Stomach smooth muscle (tissue), 2 donors: ENCODE measurements around the gene CDH23.

ENCODE experiments used
- H3K27ac ChIP-seq: one replicate; pipeline ENCODE4 v1.7.0; 2013; ENCODE audit warnings: mild to moderate bottlenecking, low read length, inconsistent platforms
- H3K27me3 ChIP-seq, 2 donors: one replicate each; pipeline ENCODE4 v1.7.0; 2013; ENCODE audit warnings: low read length in 2 of 2; ENCODE audit not compliant: insufficient read depth in 2 of 2, control insufficient read depth in 1 of 2
- H3K36me3 ChIP-seq, 2 donors: one replicate each; pipeline ENCODE4 v1.7.0; 2013; ENCODE audit warnings: low read length in 2 of 2; ENCODE audit not compliant: control insufficient read depth in 2 of 2, insufficient read depth in 2 of 2
- H3K4me1 ChIP-seq: one replicate; pipeline ENCODE4 v1.7.0; 2013; ENCODE audit warnings: low read length; ENCODE audit not compliant: control insufficient read depth, insufficient read depth
- H3K4me3 ChIP-seq, 2 donors: one replicate each; pipeline ENCODE4 v1.7.0; 2013; ENCODE audit warnings: low read length in 2 of 2
- H3K9ac ChIP-seq, 2 donors: one replicate each; pipeline ENCODE4 v1.7.0; 2013; ENCODE audit warnings: low read length in 2 of 2, mild to moderate bottlenecking in 1 of 2
- H3K9me3 ChIP-seq, 2 donors: one replicate each; pipeline ENCODE4 v1.7.0; 2013; ENCODE audit warnings: low read length in 2 of 2; ENCODE audit not compliant: control insufficient read depth in 2 of 2
- donor health status: healthy.
- donor health status: Pancreatic carcinoma.

The CDH23 gene

DNA sequence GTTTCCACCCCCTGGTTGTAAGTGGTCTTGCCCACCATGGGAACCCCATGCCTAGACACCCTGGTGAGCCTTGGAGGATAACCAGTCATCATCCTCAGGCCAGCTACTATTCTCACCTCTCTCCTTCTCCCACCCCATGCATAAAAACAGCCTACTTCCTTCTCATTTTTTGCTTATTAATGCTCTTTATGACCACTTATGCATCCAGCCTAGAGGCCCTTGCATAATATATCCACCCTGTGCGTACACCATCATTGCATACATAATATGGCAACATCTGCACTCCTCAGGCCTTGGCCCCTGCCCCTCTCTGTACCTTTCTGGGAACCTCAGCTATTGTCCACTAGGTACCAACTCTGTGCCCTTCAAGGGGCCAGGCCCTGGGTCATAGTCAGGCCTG is 91.0 kb downstream of the CDH23 start:
- H3K4me3 ChIP-seq, result no peak overlapping the region
- no peaks in the 10 kb centered on the region for H3K4me1 ChIP-seq
- no peaks in the 10 kb centered on the region for H3K36me3 ChIP-seq
- H3K9ac ChIP-seq, result no peak overlapping the region
- no peaks in the 10 kb centered on the region for H3K27me3 ChIP-seq
- no peak overlapping the region for H3K27ac ChIP-seq
- H3K9me3 ChIP-seq, result peaks cover 8 to 9% of the 10 kb centered on the region in 2 donors

DNA sequence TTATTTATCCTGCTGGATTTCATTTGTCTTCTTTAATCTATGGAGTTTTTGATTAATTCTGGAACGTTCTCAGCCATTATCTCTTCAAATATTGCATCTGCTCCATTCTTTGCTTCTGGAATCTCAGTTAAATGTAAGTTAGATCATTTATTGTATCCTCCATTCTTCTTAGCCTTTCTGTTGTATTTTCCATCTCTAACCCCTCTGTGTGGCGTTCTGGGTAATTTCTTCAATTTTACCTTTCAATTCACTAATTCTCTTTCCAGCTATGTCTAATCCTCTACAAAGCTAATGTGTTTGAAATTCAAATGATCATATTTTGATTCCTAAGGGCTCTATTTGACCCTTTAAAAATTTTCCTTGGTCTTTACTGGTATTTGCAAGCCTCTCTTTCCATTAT is 92.4 kb downstream of the CDH23 start:
- Histone ChIP-seq H3K9me3 (peaks cover 8 to 9% of the 10 kb centered on the region in 2 donors), H3K27me3 (no peaks in the 10 kb centered on the region), H3K27ac (no peak overlapping the region), H3K4me1 (no peaks in the 10 kb centered on the region), H3K9ac (no peak overlapping the region), H3K36me3 (no peaks in the 10 kb centered on the region), H3K4me3 (no peak overlapping the region)

DNA sequence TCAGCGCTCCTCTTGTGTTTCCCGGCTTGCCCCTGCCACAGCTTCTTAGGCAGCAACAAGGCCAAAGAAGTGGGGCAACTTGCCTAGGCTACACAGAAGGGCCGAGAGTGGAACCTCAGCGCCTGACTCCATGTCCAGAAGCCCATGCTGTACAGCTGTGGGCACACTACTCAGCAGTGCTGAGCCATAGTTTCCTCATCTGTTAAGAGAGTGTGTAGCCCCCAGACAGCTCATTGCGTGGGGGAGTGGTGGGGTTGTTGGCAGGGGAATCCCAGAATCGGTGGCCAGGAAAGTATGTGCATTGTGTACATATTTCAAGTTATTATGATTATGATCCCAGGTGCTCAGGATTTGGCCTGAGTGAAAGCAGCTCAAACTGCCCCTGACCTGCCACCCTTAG is 96.2 kb downstream of the CDH23 start:
- Histone ChIP-seq H3K4me1 (peaks cover 2% of the 10 kb centered on the region), H3K36me3 (no peaks in the 10 kb centered on the region), H3K9ac (no peak overlapping the region), H3K9me3 (peaks cover 6 to 9% of the 10 kb centered on the region in 2 donors), H3K27me3 (no peaks in the 10 kb centered on the region), H3K4me3 (no peak overlapping the region), H3K27ac (no peak overlapping the region)

DNA sequence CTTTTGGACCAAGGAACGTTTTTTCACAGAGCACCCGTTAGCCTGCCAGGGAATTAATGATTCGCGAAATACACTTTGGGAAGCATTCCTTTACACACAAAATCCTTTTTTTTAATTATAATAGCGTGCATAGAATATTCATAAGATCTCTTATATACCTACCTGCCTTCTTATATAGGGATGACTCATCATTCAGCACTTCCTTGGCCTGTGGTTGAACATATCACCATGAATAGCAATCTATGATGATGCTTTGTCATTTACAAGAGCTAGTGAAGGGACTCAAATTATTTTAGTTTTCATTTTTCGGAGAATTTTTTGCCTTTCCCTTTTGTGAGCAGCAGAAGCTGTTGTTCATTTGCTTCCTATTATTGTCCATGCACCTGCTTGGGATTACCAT is 97.0 kb downstream of the CDH23 start:
- Histone ChIP-seq H3K4me1 (peaks cover 2% of the 10 kb centered on the region), H3K9me3 (peaks cover 0 to 2% of the 10 kb centered on the region in 2 donors), H3K27me3 (no peaks in the 10 kb centered on the region), H3K36me3 (no peaks in the 10 kb centered on the region), H3K4me3 (no peak overlapping the region), H3K27ac (no peak overlapping the region), H3K9ac (no peak overlapping the region)

DNA sequence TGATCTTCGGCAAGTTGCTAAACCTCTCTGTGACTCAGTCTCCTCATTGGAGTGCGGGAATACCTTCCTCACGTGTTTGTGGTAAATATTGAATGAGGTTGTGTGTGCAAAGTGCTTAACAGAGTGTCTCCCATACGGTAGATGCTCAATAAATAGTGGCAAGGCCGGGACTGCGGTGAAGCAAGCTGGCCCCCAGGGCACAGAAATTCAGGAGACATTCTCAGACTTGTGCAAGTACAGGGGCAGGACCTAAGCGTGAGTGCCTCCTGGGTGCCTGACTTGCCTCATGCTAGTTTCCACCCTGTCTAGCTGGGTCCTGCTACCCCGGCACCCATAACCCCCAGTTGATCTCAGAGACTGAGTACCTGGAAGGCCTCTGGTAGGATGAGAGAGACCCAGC is 97.8 kb downstream of the CDH23 start:
- Histone ChIP-seq H3K36me3 (no peaks in the 10 kb centered on the region), H3K27ac (no peak overlapping the region), H3K4me3 (no peak overlapping the region), H3K9ac (no peak overlapping the region), H3K9me3 (peaks cover 0 to 2% of the 10 kb centered on the region in 2 donors), H3K4me1 (peaks cover 2% of the 10 kb centered on the region), H3K27me3 (no peaks in the 10 kb centered on the region)

DNA sequence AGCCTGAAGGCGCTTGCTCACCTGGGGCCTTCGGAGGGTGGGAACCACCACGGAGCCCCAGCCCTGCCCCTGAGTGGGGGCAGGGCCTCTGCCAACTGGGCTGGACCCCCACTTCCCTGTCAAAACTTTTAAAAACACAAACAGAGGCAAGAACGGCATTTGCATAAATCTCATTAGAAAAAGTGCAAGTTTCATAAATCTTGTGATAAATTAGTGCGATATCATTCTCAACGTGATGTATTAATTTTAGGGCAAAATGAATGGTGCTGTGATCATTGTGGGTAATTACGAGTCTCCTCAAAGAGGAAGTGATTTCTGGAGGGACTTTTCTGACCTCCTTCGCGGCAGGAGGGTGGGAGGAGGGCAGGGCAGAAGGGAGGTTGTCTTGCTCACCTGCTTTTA is 98.3 kb downstream of the CDH23 start:
- H3K36me3 ChIP-seq, result no peaks in the 10 kb centered on the region
- no peaks in the 10 kb centered on the region for H3K9me3 ChIP-seq
- peaks cover 2% of the 10 kb centered on the region for H3K4me1 ChIP-seq
- no peak overlapping the region for H3K27ac ChIP-seq
- H3K27me3 ChIP-seq, result no peaks in the 10 kb centered on the region
- no peak overlapping the region for H3K4me3 ChIP-seq
- no peak overlapping the region for H3K9ac ChIP-seq

DNA sequence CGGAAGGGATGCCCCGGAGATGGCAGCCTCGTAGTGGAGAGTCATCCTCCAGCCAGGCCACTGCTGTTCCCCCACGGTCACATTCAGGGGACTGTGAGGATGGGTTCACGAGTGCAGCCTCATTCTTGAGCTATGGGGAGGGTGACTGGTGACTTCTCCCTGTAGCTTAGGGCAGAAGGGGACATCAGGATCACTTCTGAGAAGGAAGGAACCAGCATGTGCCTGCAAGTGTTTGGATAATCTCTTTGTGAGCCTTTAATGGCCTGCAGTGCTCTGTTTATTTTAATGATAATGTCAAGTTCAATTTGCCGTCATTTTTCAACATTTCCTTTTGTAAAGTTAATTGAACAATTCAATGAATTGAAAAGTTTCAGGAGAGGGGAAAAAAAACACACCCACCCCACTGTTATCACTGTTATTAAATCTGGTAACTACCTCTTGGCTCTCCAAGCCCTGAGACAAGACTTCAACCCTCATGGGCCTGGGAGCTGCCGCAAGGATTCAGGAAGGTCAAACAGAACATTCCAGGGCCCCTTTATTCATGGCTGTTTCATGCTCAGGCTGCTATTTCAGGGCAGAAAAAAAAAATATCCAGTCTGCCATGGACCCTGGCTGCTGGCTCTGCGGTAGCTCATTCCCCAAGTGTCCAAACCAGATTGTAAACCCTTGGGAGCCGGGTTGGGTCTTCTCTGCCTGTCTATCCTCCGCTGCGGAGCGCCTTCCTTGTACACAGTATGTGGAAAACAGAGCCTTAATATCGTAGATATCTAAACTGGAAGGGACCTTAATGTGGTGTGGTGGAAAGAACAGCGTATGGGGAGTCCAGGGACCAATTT is 100.4 kb downstream of the CDH23 start:
- Histone ChIP-seq H3K27ac (no peak overlapping the region), H3K9me3 (no peaks in the 10 kb centered on the region), H3K27me3 (no peaks in the 10 kb centered on the region), H3K4me3 (no peak overlapping the region), H3K36me3 (no peaks in the 10 kb centered on the region), H3K9ac (no peak overlapping the region), H3K4me1 (peaks cover 2% of the 10 kb centered on the region)

- no peak overlapping the region for H3K27ac ChIP-seq
- no peaks in the 10 kb centered on the region for H3K9me3 ChIP-seq
- H3K27me3 ChIP-seq, result no peaks in the 10 kb centered on the region
Observed at GRCh38 chr10:71497763-71498326, 101.1 kb downstream of the CDH23 start.

DNA sequence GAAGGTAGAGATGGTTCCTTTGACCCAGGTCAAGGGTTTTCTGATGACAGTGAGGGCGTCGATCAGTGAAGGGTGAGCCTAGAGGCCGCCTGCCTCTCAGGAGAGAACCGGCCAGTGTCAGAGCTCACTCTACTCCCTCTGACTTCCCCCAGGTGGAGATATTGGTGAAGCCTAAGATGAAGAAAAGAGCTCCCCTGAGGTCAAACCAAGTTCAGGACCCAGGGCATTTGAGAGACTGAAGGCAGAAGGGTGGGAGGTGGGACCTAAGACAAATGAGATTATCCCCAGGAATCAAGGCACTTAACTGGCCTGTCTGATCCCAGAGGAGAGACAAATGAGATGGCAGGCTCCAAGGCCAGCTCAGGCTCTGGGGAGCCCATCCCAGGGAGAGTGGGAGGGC is 104.7 kb downstream of the CDH23 start:
- Histone ChIP-seq H3K9ac (no peak overlapping the region), H3K27me3 (no peaks in the 10 kb centered on the region), H3K27ac (no peak overlapping the region), H3K4me3 (no peak overlapping the region), H3K4me1 (peaks cover 2% of the 10 kb centered on the region), H3K9me3 (no peaks in the 10 kb centered on the region), H3K36me3 (no peaks in the 10 kb centered on the region)

More at GRCh38 chr10:71497763-71498326, 101.1 kb downstream of the CDH23 start:
- Histone ChIP-seq H3K4me1 (peaks cover 2% of the 10 kb centered on the region), H3K4me3 (no peak overlapping the region), H3K36me3 (no peaks in the 10 kb centered on the region), H3K9ac (no peak overlapping the region)

GRCh38 chr10:71502190-71502589 is 105.5 kb downstream of the CDH23 start:
- peaks cover 2% of the 10 kb centered on the region for H3K4me1 ChIP-seq
- no peak overlapping the region for H3K4me3 ChIP-seq
- H3K27ac ChIP-seq, result no peak overlapping the region
- no peak overlapping the region for H3K9ac ChIP-seq
- H3K36me3 ChIP-seq, result no peaks in the 10 kb centered on the region
- H3K27me3 ChIP-seq, result no peaks in the 10 kb centered on the region
- no peaks in the 10 kb centered on the region for H3K9me3 ChIP-seq

GRCh38 chr10:71502851-71503250 is 106.1 kb downstream of the CDH23 start:
- Histone ChIP-seq H3K4me3 (no peak overlapping the region), H3K36me3 (no peaks in the 10 kb centered on the region), H3K27me3 (no peaks in the 10 kb centered on the region), H3K9me3 (no peaks in the 10 kb centered on the region), H3K9ac (no peak overlapping the region), H3K4me1 (no peaks in the 10 kb centered on the region), H3K27ac (no peak overlapping the region)
